T follicular helper cell (primary cell): ENCODE measurements around the gene WWP2.
"Not testable (repeated sequence)": the region's sequence is repeated elsewhere in the genome, so short reads cannot be mapped to it uniquely, and the experiment has no call there.

Experiments used
- DNase-seq: peaks from one replicate; pipeline ENCODE4 v3.0.0-alpha.2; 2020; ENCODE audit warnings: low read depth

Gene WWP2

DNA sequence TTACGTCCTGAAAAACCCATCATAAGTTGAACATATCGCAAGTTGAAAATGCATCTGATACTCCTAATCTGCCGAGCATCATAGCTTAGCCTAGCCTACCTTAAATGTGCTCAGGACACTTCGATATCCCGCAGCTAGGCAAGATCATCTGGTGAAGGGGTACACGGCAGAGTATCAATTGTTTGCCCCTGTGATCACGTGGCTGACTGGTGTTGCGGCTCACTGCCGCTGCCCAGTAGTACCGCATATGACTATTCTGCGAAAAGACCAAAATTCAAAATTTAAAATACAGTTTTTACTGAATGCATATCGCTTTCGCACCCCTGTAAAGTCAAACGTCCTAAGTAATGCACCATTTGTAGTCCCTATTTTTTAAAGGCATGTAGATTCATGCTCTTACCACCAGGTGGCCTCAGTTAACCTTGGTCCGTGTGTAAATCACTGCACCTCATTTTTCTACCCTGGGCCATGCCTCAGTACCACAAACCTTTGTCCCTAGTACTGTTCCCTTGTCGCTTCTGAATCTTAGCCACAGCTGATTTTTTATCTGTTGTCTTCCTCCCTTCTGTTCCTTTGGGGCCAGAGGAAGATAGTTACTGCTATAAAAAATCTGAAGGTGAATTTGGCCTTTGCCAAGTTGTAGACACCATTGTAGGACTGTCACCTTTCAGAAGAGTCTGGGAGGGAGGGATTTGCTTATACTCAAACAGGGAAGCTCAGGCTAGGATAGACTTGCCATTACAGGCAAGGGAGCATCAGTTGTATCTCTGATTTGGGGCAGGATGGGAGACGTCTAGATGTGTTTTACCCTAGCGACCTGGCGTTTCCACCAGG is 34.4 kb downstream of the WWP2 start:
- DNase-seq = no peak

- DNase-seq = no peak
Measured at GRCh38 chr16:69798466-69798865, 36.3 kb downstream of the WWP2 start.

- DNase-seq = no peak
Measured at GRCh38 chr16:69799611-69800031, 37.5 kb downstream of the WWP2 start.

- DNase-seq = no peak
Measured at GRCh38 chr16:69804297-69804696, 42.2 kb downstream of the WWP2 start.

- DNase-seq = not testable (repeated sequence)
Measured at GRCh38 chr16:69806776-69807175, 44.6 kb downstream of the WWP2 start.

- no peak for DNase-seq
Measured at GRCh38 chr16:69812688-69813014, 50.5 kb downstream of the WWP2 start.

DNA sequence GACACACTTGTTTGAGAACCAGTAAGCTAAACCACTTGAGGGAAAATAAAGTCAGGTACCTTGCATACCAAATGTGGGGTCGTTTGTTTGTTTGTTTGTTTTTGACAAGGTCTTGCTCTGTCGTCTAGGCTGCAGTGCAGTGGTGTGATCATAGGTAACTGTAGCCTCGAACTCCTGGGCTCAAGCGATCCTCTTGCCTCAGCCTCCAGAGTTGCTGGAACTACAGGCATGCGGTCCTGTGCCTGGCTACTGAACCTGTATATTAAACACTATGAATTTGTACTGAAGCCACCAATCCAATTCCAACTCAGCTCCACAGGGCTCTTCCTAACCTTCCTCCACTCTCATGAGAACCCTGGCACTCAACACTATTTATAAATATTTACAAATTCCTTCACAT is 51.9 kb downstream of the WWP2 start:
- no peak for DNase-seq

DNA sequence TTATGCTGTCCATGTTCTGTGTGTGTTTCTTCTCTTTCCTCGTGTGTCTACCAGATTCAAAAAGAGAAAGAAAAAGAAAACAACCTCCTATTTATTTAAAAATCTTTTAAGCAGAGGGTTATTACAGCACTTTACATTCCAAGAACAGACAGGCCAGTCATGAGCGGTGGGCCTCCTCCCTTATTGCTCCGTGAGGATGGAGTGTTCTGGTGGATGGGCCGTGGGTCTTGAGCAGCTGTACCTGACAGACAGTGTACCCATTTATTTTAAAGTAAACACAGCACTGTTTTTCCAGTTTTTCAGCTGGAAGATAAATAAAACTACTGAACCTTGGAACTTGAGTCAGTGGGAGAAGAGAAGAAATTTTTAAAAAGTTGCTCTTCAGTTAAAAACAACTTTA is 52.4 kb downstream of the WWP2 start:
- no peak for DNase-seq

DNA sequence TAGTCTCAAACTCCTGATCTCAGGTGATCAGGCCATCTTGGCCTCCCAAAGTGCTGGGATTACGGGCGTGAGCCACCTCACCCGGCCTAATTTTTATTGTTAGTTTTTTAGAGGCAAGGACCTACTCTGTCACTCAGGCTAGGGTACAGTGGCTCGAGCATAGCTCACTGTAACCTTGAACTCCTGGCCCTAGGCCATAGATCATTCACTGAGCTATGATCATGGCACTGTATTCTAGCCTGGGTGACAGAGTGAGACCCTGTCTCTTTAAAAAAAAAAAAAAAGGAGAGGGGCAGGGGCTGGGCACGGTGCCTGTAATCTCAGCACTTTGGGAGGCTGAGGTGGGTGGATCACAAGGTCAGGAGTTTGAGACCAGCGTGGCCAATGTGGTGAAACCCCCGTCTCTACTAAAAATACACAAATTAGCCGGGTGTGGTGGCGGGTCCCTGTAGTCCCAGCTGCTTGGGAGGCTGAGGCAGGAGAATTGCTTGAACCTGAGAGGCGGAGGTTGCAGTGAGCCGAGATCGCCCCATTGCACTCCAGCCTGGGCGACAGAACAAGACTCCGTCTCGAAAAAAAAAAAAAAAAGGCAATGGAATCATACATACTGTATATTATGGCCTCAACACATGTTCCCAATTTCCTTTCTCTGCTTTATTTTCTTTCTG is 53.2 kb downstream of the WWP2 start:
- DNase-seq = not testable (repeated sequence)

- no peak for DNase-seq
Measured at GRCh38 chr16:69816996-69817395, 54.9 kb downstream of the WWP2 start.

GRCh38 chr16:69818891-69819545 is 56.9 kb downstream of the WWP2 start:
- no peak for DNase-seq

DNA sequence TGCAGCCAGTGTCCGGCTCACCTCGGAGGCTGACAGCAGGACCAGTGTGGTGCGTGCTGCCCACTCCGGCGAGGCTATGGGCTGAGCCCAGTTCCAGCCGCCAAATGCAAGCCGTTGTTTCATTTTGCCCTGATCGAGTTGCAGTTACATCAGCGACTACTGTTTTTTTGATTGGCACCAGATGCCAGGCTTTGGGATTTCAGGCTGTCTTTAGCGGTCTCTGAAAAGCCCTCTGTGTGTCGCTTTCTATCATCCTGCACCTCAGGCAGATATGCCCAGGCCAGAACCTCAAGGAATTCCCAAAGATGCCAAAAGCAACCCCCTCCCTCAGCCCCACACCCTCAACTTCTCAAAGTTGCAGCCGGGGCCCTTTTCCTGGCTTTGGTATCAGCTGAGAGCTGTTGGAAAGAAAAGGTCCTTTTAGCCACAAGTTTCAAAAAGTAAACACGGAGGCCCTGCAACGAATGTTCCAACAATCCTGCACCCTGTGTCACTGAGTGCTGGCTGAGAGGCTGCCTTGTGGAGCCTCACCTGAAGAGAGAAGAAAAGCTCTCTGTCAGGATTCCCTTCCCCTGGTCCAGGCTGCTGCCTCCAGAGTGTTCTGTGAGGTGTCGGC is 58.9 kb downstream of the WWP2 start:
- no peak for DNase-seq

- no peak for DNase-seq
Measured at GRCh38 chr16:69821844-69822173, 59.7 kb downstream of the WWP2 start.

GRCh38 chr16:69822174-69822935 is 60.2 kb downstream of the WWP2 start:
- DNase-seq = no peak

DNA sequence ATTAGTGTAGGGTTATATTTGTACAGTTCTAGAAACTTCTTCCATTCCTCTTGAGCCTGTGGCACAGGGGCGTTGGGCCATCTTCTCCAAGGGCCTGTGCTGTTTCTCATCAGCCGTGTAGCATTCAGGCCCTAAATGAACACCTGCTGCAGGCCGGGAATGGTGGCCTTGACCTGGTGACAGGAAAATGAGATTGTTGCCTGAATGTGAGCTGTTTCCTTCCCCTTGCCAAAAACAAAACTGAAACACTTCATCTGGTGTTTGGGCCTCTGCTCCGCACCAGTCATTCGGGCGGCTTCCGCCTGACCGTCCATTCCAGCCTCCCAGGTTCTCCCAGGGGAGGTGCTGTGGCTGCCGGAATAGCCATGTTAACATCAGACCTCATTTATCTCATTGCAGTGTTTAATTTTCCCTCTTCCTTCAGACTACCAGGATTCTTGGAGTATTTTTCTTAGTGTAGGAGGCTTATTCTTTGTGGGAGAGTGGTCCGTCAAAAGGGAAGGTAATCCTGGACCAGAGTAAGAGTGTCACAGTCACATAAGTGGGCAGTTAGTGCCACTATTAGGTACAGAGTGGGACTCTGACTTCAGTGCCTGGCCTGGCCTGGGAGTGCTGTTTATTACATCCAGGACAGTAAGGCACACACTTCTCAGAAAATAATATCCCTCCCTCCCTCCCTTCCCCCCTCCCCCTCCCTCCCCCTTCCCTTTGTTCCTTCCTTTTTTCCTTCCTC is 61.9 kb downstream of the WWP2 start:
- no peak for DNase-seq

- not testable (repeated sequence) for DNase-seq
Measured at GRCh38 chr16:69824564-69825142, 62.5 kb downstream of the WWP2 start.

- DNase-seq = no peak
Measured at GRCh38 chr16:69827524-69827923, 65.4 kb downstream of the WWP2 start.

GRCh38 chr16:69829338-69829737 is 67.2 kb downstream of the WWP2 start:
- DNase-seq = no peak

- no peak for DNase-seq
Measured at GRCh38 chr16:69830146-69830533, 68.0 kb downstream of the WWP2 start.

- DNase-seq = no peak
Measured at GRCh38 chr16:69830534-69831211, 68.5 kb downstream of the WWP2 start.
